Neural crest cell (in vitro differentiated cells): ENCODE results near the gene LDLRAD3. TPM values are rescaled to one million over a fixed set of nuclear protein-coding genes. Genes with fewer than 3 reads are reported as not detected.

Experiments
- DNase-seq: peaks from one replicate; pipeline ENCODE4 v3.0.0; 2021; ENCODE audit warnings: low read depth, mixed read lengths, low spot score
- H3K27ac Mint-ChIP-seq: one replicate; pipeline ENCODE4 v1.8.0; 2021; ENCODE audit warnings: mild to moderate bottlenecking, mixed read lengths; ENCODE audit not compliant: unreplicated experiment
- H3K27me3 Mint-ChIP-seq: 2 replicates; pipeline ENCODE4 v1.8.0; 2021; ENCODE audit warnings: low read depth, mild to moderate bottlenecking, mixed read lengths
- H3K36me3 Mint-ChIP-seq: 2 replicates; pipeline ENCODE4 v1.8.0; 2021; ENCODE audit warnings: low read depth, mild to moderate bottlenecking, mixed read lengths
- H3K4me1 Mint-ChIP-seq: 2 replicates; pipeline ENCODE4 v1.8.0; 2021; ENCODE audit warnings: mixed read lengths
- H3K4me3 Mint-ChIP-seq: one replicate; pipeline ENCODE4 v1.8.0; 2021; ENCODE audit warnings: mild to moderate bottlenecking, mixed read lengths
- H3K9me3 Mint-ChIP-seq: 2 replicates; pipeline ENCODE4 v1.8.0; 2021; ENCODE audit warnings: mixed read lengths
- total RNA-seq: library from RNA; stranded (reverse); gene quantifications from 2 replicates; pipeline ENCODE4 v1.2.1, GENCODE V29; 2021
- TF ChIP-seq, protein P1 (sequence below): fragments of 200-600 bp; sonication (generic); conservative IDR thresholded peaks from 2 replicates; pipeline ENCODE4 v1.5.0; 2021; ENCODE audit warnings: antibody characterized with exemption, mild to moderate bottlenecking

Gene LDLRAD3
- total RNA-seq, 1 donor from 2014 or later = 30.1 TPM

DNA sequence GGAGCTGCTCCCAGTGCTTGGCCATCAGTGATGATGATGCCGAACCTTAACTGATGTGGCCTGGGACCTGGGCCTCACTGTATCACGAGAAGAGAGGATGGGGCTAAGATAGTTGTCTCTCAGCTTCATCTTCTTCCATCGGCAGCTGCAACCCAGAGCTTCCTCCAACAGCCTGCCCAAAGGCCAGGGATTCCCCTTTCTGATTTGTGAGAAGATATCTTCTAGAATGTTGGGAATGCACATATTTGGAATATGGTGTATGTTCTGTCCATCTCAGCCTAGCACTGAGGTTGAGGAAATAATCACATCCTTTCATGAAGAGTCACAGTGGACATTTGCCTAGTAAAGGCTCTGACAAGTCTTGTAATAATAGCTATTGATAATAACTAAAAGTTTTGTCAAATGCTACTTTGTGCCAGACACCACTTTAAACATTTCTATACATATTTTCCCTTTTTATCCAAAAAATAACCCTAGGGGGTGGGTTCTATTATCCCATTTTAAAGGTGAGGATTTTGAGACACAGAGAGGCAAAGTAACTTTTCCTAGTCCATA is 272.3 kb downstream of the LDLRAD3 start:
- Mint-ChIP-seq H3K36me3 (peaks cover 19% of the 10 kb centered on the region), H3K4me3 (no peak overlapping the region), H3K27me3 (no peaks in the 10 kb centered on the region), H3K4me1 (peaks cover 26% of the 10 kb centered on the region), H3K27ac (no peak overlapping the region), H3K9me3 (peaks cover 8% of the 10 kb centered on the region)
- no peak for DNase-seq
- TF ChIP-seq, protein P1, sequence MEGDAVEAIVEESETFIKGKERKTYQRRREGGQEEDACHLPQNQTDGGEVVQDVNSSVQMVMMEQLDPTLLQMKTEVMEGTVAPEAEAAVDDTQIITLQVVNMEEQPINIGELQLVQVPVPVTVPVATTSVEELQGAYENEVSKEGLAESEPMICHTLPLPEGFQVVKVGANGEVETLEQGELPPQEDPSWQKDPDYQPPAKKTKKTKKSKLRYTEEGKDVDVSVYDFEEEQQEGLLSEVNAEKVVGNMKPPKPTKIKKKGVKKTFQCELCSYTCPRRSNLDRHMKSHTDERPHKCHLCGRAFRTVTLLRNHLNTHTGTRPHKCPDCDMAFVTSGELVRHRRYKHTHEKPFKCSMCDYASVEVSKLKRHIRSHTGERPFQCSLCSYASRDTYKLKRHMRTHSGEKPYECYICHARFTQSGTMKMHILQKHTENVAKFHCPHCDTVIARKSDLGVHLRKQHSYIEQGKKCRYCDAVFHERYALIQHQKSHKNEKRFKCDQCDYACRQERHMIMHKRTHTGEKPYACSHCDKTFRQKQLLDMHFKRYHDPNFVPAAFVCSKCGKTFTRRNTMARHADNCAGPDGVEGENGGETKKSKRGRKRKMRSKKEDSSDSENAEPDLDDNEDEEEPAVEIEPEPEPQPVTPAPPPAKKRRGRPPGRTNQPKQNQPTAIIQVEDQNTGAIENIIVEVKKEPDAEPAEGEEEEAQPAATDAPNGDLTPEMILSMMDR = no peak

DNA sequence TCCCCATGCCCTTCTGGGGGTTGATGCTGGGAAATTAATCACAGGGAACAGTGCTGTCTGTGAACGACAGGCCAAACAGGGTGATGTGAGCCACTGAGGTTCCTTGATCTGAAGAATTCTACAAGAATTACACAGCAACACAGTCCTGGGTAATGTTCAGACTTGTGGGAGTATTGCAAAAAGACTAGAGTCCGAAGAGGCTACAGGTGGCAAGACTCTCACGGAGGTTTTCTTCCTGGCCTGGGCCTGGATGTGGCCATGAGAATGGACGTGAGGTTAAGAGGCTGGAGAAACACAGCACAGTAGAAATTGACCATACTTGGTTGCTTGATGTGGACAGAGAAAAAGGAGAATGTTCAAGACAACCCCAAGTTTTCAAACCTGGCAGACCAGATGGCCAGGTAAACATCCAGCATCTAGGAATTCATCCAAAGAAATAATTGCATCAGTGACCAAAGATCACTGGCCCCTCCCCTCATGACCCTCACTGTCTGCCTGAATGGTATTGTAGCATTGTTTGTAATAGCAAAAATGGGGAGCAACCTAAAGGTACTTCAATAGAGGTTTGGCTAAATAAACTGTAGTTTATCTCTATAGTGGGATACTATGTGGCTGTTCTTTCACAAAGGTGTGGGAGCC is 274.5 kb downstream of the LDLRAD3 start:
- TF ChIP-seq, protein P1 = no peak
- no peak overlapping the region for H3K4me3 Mint-ChIP-seq
- DNase-seq = no peak
- H3K27ac Mint-ChIP-seq = no peak overlapping the region
- H3K27me3 Mint-ChIP-seq = no peaks in the 10 kb centered on the region
- H3K4me1 Mint-ChIP-seq = peaks cover 6% of the 10 kb centered on the region
- H3K9me3 Mint-ChIP-seq = peaks cover 8% of the 10 kb centered on the region
- H3K36me3 Mint-ChIP-seq = peaks cover 19% of the 10 kb centered on the region

DNA sequence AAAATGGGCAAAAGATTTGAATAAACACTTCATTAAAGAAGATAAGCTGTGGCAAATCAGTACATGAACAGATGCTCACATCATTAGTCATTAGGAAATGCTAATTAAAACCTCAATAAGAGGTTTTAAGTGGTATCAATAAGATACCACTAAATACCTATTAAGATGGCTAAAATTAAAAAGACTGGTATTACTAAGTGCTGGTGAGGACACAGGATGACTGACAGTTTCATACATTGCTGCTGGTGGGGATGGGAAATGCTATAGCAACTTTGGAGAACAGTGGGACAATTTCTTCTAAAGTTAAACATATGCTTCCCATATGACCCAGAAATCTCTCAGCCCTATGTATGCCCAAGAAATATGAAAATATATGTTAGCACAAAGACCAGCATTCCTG is 276.1 kb downstream of the LDLRAD3 start:
- peaks cover 19% of the 10 kb centered on the region for H3K36me3 Mint-ChIP-seq
- peaks cover 8% of the 10 kb centered on the region for H3K9me3 Mint-ChIP-seq
- DNase-seq = no peak
- TF ChIP-seq, protein P1 = no peak
- no peak overlapping the region for H3K4me3 Mint-ChIP-seq
- peaks cover 3% of the 10 kb centered on the region for H3K4me1 Mint-ChIP-seq
- no peak overlapping the region for H3K27ac Mint-ChIP-seq
- H3K27me3 Mint-ChIP-seq = no peaks in the 10 kb centered on the region

DNA sequence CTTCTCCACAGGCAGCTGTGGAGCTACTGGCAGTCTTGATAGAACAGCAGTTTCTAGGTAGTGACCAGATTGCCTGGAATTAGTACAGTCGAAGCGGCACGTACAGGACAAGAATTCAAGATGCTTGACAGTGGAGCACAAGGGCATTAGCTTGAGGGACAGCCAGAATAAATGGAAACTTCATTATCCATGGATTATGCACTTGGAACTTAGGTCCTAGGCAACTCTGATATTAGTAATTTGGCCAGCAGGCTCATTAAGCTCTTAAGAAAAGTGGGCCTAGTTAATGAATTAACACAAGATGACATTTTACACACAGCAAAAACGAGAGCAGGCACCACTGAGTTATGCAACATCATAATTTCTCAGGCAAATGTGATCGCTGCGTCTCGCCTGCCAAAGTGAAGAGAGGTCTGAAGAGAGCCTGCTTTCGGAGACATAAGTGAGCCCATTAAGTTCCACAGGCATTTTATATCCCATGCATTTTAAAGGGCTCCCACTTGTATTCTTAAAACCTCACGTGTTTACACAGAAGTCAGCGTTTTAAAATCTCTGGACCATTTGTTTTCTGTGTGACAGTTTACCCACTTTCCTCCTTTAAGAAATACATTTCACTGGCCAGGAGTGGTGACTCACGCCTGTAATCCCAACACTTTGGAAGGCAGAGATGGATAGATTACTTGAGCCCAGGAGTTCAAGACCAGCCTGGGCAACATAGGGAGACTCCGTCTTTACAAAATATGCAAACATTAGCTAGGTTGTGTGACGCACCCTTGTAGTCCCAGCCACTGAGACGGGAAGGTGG is 279.2 kb downstream of the LDLRAD3 start:
- H3K36me3 Mint-ChIP-seq = peaks cover 22% of the 10 kb centered on the region
- TF ChIP-seq, protein P1 = no peak
- no peak for DNase-seq
- no peaks in the 10 kb centered on the region for H3K27me3 Mint-ChIP-seq
- H3K4me1 Mint-ChIP-seq = no peaks in the 10 kb centered on the region
- H3K4me3 Mint-ChIP-seq = no peak overlapping the region
- H3K9me3 Mint-ChIP-seq = peaks cover 11% of the 10 kb centered on the region
- no peak overlapping the region for H3K27ac Mint-ChIP-seq

DNA sequence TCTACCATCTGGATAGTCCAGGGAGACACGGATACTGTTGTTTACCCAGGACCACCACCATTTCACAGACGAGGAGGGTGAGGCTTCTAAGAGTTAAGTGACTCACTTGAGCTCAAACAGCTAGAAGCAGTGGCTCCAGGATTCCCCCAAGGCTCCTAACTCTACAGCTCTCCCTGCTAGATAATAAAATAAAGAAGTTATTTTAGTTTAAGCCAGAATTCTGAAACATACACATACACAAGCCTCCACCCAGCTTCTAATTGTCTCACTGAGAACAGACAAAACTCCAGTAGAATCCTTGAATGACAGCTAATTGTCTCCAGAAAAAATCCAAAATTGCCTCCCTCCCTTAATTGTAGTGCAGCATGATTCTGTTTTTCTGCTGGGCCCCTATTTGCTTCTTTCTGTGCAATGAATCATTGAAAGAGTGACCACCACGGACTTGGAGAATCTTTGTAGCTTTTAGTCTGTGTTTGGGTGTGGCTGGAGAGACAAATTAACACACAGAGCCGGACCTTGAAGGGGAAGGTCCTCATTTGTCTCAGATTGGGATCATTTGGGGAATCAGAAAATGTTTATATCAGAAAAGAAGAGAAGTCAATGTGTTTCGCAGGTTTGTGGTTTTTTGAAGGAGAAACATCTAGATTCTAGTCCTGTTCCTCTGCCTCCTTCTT is 280.5 kb downstream of the LDLRAD3 start:
- TF ChIP-seq, protein P1 = no peak
- no peak overlapping the region for H3K4me3 Mint-ChIP-seq
- no peak overlapping the region for H3K27ac Mint-ChIP-seq
- peaks cover 2% of the 10 kb centered on the region for H3K4me1 Mint-ChIP-seq
- peaks cover 22% of the 10 kb centered on the region for H3K36me3 Mint-ChIP-seq
- peaks cover 10% of the 10 kb centered on the region for H3K9me3 Mint-ChIP-seq
- no peak for DNase-seq
- no peaks in the 10 kb centered on the region for H3K27me3 Mint-ChIP-seq
